Mesodermal cell (in vitro differentiated cells): ENCODE results near the gene PPARGC1A.

ENCODE experiments used
- H3K27ac ChIP-seq: 2 replicates; pipeline ENCODE4 v1.7.0; 2013; ENCODE audit warnings: mild to moderate bottlenecking, low read depth, low read length, moderate library complexity; ENCODE audit not compliant: severe bottlenecking
- H3K36me3 ChIP-seq: 2 replicates; pipeline ENCODE4 v1.7.1; 2013; ENCODE audit warnings: mild to moderate bottlenecking, low read length, moderate library complexity; ENCODE audit not compliant: control insufficient read depth, insufficient read depth
- H3K4me1 ChIP-seq: one replicate; pipeline ENCODE4 v1.7.1; 2013; ENCODE audit warnings: mild to moderate bottlenecking, low read length; ENCODE audit not compliant: insufficient read depth, control insufficient read depth, poor library complexity, severe bottlenecking
- H3K4me3 ChIP-seq: 2 replicates; pipeline ENCODE4 v1.7.0; 2013; ENCODE audit warnings: low read length, control low read depth, mild to moderate bottlenecking; ENCODE audit not compliant: insufficient read depth, poor library complexity, severe bottlenecking; ENCODE audit errors: extremely low read depth
- H3K9me3 ChIP-seq: 2 replicates; pipeline ENCODE4 v1.7.1; 2013; ENCODE audit warnings: mild to moderate bottlenecking, low read length, moderate library complexity; ENCODE audit not compliant: control insufficient read depth
- WGBS, 2 experiments: methylation state at CpG; one replicate each; pipeline ENCODE4 v1.1.5; 2013; ENCODE audit warnings: missing lambda C conversion rate in 2 of 2; ENCODE audit not compliant: insufficient coverage in 2 of 2; 5-methylcytosine and 5-hydroxymethylcytosine counted together

Gene PPARGC1A

GRCh38 chr4:23805450-23805851 is 84.4 kb downstream of the PPARGC1A start:
- no peaks in the 10 kb centered on the region for H3K9me3 ChIP-seq
- peaks cover 7% of the 10 kb centered on the region for H3K4me1 ChIP-seq
- no peak overlapping the region for H3K4me3 ChIP-seq
- WGBS, 2 experiments: 93 to 95% methylated on average over 3 to 4 of the region's 5 CpGs
- no peaks in the 10 kb centered on the region for H3K36me3 ChIP-seq
- no peak overlapping the region for H3K27ac ChIP-seq

- Histone ChIP-seq H3K4me3 (no peak overlapping the region), H3K27ac (no peak overlapping the region), H3K36me3 (no peaks in the 10 kb centered on the region), H3K4me1 (no peaks in the 10 kb centered on the region), H3K9me3 (no peaks in the 10 kb centered on the region)
- WGBS, 2 experiments: 59 to 88% methylated on average over 3 to 4 of the region's 5 CpGs
Measured at GRCh38 chr4:23789762-23790161, 100.1 kb downstream of the PPARGC1A start.

- 93 to 100% methylated on average over 1 to 3 of the region's 5 CpGs for WGBS, 2 experiments
Measured at GRCh38 chr4:23788460-23788859, 101.4 kb downstream of the PPARGC1A start.

GRCh38 chr4:23788027-23788426 is 101.8 kb downstream of the PPARGC1A start:
- H3K27ac ChIP-seq: no peak overlapping the region
- no peaks in the 10 kb centered on the region for H3K36me3 ChIP-seq
- H3K9me3 ChIP-seq: no peaks in the 10 kb centered on the region
- 93 to 100% methylated on average over 2 to 3 of the region's 3 CpGs for WGBS, 2 experiments
- no peak overlapping the region for H3K4me3 ChIP-seq
- no peaks in the 10 kb centered on the region for H3K4me1 ChIP-seq

More at GRCh38 chr4:23788460-23788859, 101.4 kb downstream of the PPARGC1A start:
- Histone ChIP-seq H3K4me1 (no peaks in the 10 kb centered on the region), H3K36me3 (no peaks in the 10 kb centered on the region), H3K9me3 (no peaks in the 10 kb centered on the region), H3K27ac (no peak overlapping the region), H3K4me3 (no peak overlapping the region)

- 60 to 93% methylated on average over 1 to 3 of the region's 6 CpGs for WGBS, 2 experiments
- H3K9me3 ChIP-seq: no peaks in the 10 kb centered on the region
Measured at GRCh38 chr4:23782778-23783437, 106.9 kb downstream of the PPARGC1A start.

GRCh38 chr4:23779839-23780238 is 110.0 kb downstream of the PPARGC1A start:
- H3K9me3 ChIP-seq: no peaks in the 10 kb centered on the region
- WGBS, 2 experiments: 91 to 92% methylated on average over 5 to 7 of the region's 7 CpGs
- H3K4me3 ChIP-seq: no peak overlapping the region
- H3K4me1 ChIP-seq: peaks cover 2% of the 10 kb centered on the region
- no peak overlapping the region for H3K27ac ChIP-seq
- no peaks in the 10 kb centered on the region for H3K36me3 ChIP-seq

More at GRCh38 chr4:23782778-23783437, 106.9 kb downstream of the PPARGC1A start:
- Histone ChIP-seq H3K27ac (no peak overlapping the region), H3K4me1 (no peaks in the 10 kb centered on the region), H3K36me3 (no peaks in the 10 kb centered on the region), H3K4me3 (no peak overlapping the region)

GRCh38 chr4:23779422-23779821 is 110.4 kb downstream of the PPARGC1A start:
- Histone ChIP-seq H3K9me3 (no peaks in the 10 kb centered on the region), H3K36me3 (no peaks in the 10 kb centered on the region)
- WGBS, 2 experiments: 95 to 97% methylated on average over 4 to 6 of the region's 6 CpGs

GRCh38 chr4:23775694-23776093 is 114.2 kb downstream of the PPARGC1A start:
- no peak overlapping the region for H3K27ac ChIP-seq

More at GRCh38 chr4:23779422-23779821, 110.4 kb downstream of the PPARGC1A start:
- no peak overlapping the region for H3K27ac ChIP-seq
- H3K4me3 ChIP-seq: no peak overlapping the region
- H3K4me1 ChIP-seq: peaks cover 2% of the 10 kb centered on the region

GRCh38 chr4:23774909-23775308 is 114.9 kb downstream of the PPARGC1A start:
- peaks cover 2% of the 10 kb centered on the region for H3K4me1 ChIP-seq
- H3K4me3 ChIP-seq: no peak overlapping the region
- H3K9me3 ChIP-seq: no peaks in the 10 kb centered on the region
- H3K27ac ChIP-seq: no peak overlapping the region
- no peaks in the 10 kb centered on the region for H3K36me3 ChIP-seq
- WGBS, 2 experiments: 70 to 88% methylated on average over 4 to 5 of the region's 5 CpGs

More at GRCh38 chr4:23775694-23776093, 114.2 kb downstream of the PPARGC1A start:
- Histone ChIP-seq H3K4me3 (no peak overlapping the region), H3K9me3 (no peaks in the 10 kb centered on the region), H3K4me1 (peaks cover 2% of the 10 kb centered on the region), H3K36me3 (no peaks in the 10 kb centered on the region)

- Histone ChIP-seq H3K4me3 (no peak overlapping the region), H3K4me1 (peaks cover 2% of the 10 kb centered on the region), H3K9me3 (no peaks in the 10 kb centered on the region), H3K27ac (no peak overlapping the region), H3K36me3 (no peaks in the 10 kb centered on the region)
- 0 to 33% methylated on average over 1 of the region's 2 CpGs for WGBS, 2 experiments
Measured at GRCh38 chr4:23773884-23774636, 115.8 kb downstream of the PPARGC1A start.

- Histone ChIP-seq H3K36me3 (no peaks in the 10 kb centered on the region), H3K9me3 (no peaks in the 10 kb centered on the region), H3K4me3 (no peak overlapping the region), H3K27ac (no peak overlapping the region), H3K4me1 (no peaks in the 10 kb centered on the region)
- WGBS, 2 experiments: no CpG with 5 or more reads among the region's 1 CpG
Measured at GRCh38 chr4:23770011-23770410, 119.8 kb downstream of the PPARGC1A start.
